ENCODE measurements around the gene FAF1. TPM values are rescaled to one million over a fixed set of nuclear protein-coding genes. Genes with fewer than 3 reads are reported as not detected.

Gene FAF1
- total RNA-seq, 1 experiment from 2014 or later = 73.2 TPM

DNA sequence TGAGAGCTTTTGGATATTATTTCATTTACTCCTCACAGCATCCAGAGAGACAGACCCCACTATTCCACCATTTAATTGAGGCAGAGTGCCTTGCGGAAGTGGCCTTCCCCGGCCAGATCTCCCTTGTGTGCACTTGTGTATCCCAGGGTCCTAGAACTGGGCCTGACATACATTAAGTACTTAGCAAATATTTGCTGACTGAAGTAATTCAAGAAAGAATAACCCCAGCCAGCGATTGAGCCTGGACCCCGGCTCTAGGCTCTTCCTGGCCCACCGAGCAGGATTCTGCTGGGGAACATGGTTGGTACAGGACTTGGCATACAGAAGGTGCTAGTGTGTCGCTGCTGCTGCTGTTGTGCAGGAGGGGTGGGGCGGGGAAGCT, 545.2 kb downstream of the FAF1 start:
- H3K4me1 ChIP-seq (ENCODE audit: control insufficient read depth in 1 of 2, insufficient read depth in 2 of 2, low read length in 2 of 2) = no peaks in the 10 kb centered on the region
- no peak overlapping the region for H2AFZ ChIP-seq (ENCODE audit: low read depth, low read length, poor library complexity, severe bottlenecking)
- CTCF ChIA-PET = no interaction called here
- no peak overlapping the region for H3K9ac ChIP-seq (ENCODE audit: low read length)
- H3K27ac ChIP-seq (ENCODE audit: low read depth, low read length) = no peak overlapping the region
- no peaks in the 10 kb centered on the region for H3K27me3 ChIP-seq (ENCODE audit: insufficient read depth, low read length)
- no peaks in the 10 kb centered on the region for H3K9me2 ChIP-seq (ENCODE audit: insufficient read depth)
- ATAC-seq = no peak
- H4K20me1 ChIP-seq (ENCODE audit: insufficient read depth) = no peaks in the 10 kb centered on the region
- no peaks in the 10 kb centered on the region for H3K79me2 ChIP-seq (ENCODE audit: insufficient read depth, low read length)
- H3K9me3 ChIP-seq (ENCODE audit: control insufficient read depth in 1 of 2, insufficient read depth in 1 of 2, low read depth in 1 of 2, low read length in 2 of 2) = no peaks in the 10 kb centered on the region
- POLR2A ChIA-PET = no interaction called here
- H3K4me3 ChIP-seq (replicated peaks in 1 of 2; ENCODE audit: low read depth in 1 of 2, low read length in 2 of 2) = no peak overlapping the region
- DNase-seq (ENCODE audit: low read depth, low spot score) = no peak
- RAD21 ChIA-PET (ENCODE audit: low non-redundant PET in 1 of 2, low total read pairs in 2 of 2, uncharacterized antibody in 2 of 2, unreplicated experiment in 2 of 2) = no interaction called here
- no TSS peak for BruUV-seq (replicated peaks)
- intact Hi-C loops (cut with micrococcal nuclease) = no loop called here
- no peak overlapping the region for H3K4me2 ChIP-seq (ENCODE audit: low read length)
- H3K36me3 ChIP-seq (ENCODE audit: control insufficient read depth in 1 of 2, insufficient read depth in 2 of 2, low read length in 2 of 2) = no peaks in the 10 kb centered on the region
- TF ChIP-seq ZNF274 (IDR thresholded peaks at IDR 0.05; ENCODE audit: low read depth, low read length) (no peak), ZFX (IDR thresholded peaks at IDR 0.05) (no peak), TCF7L2 (IDR thresholded peaks at IDR 0.05; ENCODE audit: borderline replicate concordance, extremely low read depth, insufficient read depth, insufficient read length) (no peak)
- TF ChIP-seq, protein P1, sequence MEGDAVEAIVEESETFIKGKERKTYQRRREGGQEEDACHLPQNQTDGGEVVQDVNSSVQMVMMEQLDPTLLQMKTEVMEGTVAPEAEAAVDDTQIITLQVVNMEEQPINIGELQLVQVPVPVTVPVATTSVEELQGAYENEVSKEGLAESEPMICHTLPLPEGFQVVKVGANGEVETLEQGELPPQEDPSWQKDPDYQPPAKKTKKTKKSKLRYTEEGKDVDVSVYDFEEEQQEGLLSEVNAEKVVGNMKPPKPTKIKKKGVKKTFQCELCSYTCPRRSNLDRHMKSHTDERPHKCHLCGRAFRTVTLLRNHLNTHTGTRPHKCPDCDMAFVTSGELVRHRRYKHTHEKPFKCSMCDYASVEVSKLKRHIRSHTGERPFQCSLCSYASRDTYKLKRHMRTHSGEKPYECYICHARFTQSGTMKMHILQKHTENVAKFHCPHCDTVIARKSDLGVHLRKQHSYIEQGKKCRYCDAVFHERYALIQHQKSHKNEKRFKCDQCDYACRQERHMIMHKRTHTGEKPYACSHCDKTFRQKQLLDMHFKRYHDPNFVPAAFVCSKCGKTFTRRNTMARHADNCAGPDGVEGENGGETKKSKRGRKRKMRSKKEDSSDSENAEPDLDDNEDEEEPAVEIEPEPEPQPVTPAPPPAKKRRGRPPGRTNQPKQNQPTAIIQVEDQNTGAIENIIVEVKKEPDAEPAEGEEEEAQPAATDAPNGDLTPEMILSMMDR (IDR thresholded peaks at IDR 0.05 in 2 of 3, conservative IDR thresholded peaks at IDR 0.05 in 1 of 3; ENCODE audit: borderline replicate concordance in 1 of 3, insufficient read depth in 1 of 3, low read depth in 2 of 3, low read length in 2 of 3) = no peak

DNA sequence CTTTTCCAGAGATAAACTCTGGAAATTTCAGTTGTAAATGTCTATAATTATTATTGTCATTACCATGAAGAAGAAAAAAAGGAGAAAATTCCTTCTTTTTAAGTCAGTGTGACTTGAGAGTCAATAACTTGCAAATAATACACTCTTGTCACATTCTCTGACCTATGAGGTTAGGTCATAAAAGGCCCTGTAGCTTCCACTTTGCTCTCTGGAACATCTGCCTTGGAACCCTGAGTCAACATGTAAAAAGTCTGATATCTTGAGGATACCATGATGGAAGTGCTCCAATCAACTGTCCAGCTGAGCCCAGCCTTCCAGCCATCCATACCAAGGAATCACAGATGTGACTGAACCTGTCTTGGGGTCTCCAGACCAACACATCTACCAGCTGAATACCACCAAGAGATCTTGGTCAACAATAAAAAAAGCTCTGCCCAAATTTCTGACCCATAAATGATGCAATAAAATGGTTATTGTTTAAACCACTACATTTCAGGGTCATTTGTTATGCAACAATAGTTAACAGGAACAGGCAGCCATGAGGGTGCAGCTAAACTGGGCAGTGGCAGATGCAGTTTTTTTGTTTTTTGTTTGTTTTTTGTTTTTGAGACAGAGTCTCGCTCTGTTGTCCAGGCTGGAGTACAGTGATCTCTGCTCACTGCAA, 547.1 kb downstream of the FAF1 start:
- CTCF ChIA-PET = no interaction called here
- DNase-seq (ENCODE audit: low read depth, low spot score) (no peak), ATAC-seq (no peak)
- no peak overlapping the region for H3K4me2 ChIP-seq (ENCODE audit: low read length)
- H2AFZ ChIP-seq (ENCODE audit: low read depth, low read length, poor library complexity, severe bottlenecking) = no peak overlapping the region
- no TSS peak for BruUV-seq (replicated peaks)
- no peaks in the 10 kb centered on the region for H3K9me2 ChIP-seq (ENCODE audit: insufficient read depth)
- TF ChIP-seq YY1 (IDR thresholded peaks at IDR 0.05; ENCODE audit: extremely low read depth, insufficient replicate concordance, low read depth, low read length) = no peak
- TF ChIP-seq, protein P2, sequence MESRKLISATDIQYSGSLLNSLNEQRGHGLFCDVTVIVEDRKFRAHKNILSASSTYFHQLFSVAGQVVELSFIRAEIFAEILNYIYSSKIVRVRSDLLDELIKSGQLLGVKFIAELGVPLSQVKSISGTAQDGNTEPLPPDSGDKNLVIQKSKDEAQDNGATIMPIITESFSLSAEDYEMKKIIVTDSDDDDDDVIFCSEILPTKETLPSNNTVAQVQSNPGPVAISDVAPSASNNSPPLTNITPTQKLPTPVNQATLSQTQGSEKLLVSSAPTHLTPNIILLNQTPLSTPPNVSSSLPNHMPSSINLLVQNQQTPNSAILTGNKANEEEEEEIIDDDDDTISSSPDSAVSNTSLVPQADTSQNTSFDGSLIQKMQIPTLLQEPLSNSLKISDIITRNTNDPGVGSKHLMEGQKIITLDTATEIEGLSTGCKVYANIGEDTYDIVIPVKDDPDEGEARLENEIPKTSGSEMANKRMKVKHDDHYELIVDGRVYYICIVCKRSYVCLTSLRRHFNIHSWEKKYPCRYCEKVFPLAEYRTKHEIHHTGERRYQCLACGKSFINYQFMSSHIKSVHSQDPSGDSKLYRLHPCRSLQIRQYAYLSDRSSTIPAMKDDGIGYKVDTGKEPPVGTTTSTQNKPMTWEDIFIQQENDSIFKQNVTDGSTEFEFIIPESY (IDR thresholded peaks at IDR 0.05; ENCODE audit: extremely low read depth, insufficient replicate concordance, low read length) = no peak
- TF ChIP-seq, protein P3, sequence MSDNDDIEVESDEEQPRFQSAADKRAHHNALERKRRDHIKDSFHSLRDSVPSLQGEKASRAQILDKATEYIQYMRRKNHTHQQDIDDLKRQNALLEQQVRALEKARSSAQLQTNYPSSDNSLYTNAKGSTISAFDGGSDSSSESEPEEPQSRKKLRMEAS (IDR thresholded peaks at IDR 0.05) = no peak
- RAD21 ChIA-PET (ENCODE audit: low non-redundant PET in 1 of 2, low total read pairs in 2 of 2, uncharacterized antibody in 2 of 2, unreplicated experiment in 2 of 2) = no interaction called here
- no peaks in the 10 kb centered on the region for H3K27me3 ChIP-seq (ENCODE audit: insufficient read depth, low read length)
- no peaks in the 10 kb centered on the region for H3K79me2 ChIP-seq (ENCODE audit: insufficient read depth, low read length)
- no peak overlapping the region for H3K9ac ChIP-seq (ENCODE audit: low read length)
- no peaks in the 10 kb centered on the region for H3K36me3 ChIP-seq (ENCODE audit: control insufficient read depth in 1 of 2, insufficient read depth in 2 of 2, low read length in 2 of 2)
- H3K27ac ChIP-seq (ENCODE audit: low read depth, low read length) = no peak overlapping the region
- POLR2A ChIA-PET = no interaction called here
- intact Hi-C loops (cut with micrococcal nuclease) = no loop called here
- no peak overlapping the region for H3K4me3 ChIP-seq (replicated peaks in 1 of 2; ENCODE audit: low read depth in 1 of 2, low read length in 2 of 2)
- H3K9me3 ChIP-seq (ENCODE audit: control insufficient read depth in 1 of 2, insufficient read depth in 1 of 2, low read depth in 1 of 2, low read length in 2 of 2) = no peaks in the 10 kb centered on the region
- no peaks in the 10 kb centered on the region for H4K20me1 ChIP-seq (ENCODE audit: insufficient read depth)
- no peaks in the 10 kb centered on the region for H3K4me1 ChIP-seq (ENCODE audit: control insufficient read depth in 1 of 2, insufficient read depth in 2 of 2, low read length in 2 of 2)
